ENCODE results near the gene ELFN1.
"Not testable (repeated sequence)": the region's sequence is repeated elsewhere in the genome, so short reads cannot be mapped to it uniquely, and the experiment has no call there.

Gene ELFN1

DNA sequence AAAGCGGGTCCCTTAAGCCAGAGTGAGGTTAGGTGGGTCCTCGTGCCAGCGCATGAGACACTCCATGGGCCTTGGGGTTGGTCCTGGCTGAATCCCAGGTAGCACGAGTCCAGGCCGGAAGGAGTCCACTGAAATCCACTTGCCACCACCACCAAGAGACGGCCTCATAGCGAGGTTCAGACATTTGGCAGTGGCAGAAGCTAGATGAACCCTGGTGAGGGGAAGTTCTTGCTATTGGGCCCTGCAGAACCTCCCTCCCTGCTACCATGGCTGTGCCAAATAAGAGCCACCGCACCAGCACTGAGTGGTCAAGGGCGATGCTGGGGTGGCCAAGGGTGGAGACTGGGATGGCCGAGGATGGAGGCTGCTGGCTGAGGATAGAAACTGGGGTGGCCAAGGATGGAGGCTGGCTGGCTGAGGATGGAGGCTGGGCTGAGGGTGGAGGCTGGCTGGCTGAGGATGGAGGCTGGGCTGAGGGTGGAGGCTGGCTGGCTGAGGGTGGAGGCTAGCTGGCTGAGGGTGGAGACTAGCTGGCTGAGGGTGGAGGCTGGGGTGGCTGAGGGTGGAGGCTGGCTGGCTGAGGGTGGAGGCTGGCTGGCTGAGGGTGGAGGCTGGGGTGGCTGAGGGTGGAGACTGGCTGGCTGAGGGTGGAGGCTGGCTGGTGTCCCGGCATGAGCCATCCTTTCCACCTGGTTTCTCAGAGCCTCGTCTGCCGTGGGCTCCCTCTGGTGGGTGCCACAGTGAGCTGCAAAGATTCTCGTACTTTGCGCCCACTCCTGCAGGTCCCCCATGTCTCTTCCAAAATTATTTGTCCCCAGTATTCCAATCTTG, 88.2 kb downstream of the ELFN1 start:
- TF ChIP-seq, protein P1, sequence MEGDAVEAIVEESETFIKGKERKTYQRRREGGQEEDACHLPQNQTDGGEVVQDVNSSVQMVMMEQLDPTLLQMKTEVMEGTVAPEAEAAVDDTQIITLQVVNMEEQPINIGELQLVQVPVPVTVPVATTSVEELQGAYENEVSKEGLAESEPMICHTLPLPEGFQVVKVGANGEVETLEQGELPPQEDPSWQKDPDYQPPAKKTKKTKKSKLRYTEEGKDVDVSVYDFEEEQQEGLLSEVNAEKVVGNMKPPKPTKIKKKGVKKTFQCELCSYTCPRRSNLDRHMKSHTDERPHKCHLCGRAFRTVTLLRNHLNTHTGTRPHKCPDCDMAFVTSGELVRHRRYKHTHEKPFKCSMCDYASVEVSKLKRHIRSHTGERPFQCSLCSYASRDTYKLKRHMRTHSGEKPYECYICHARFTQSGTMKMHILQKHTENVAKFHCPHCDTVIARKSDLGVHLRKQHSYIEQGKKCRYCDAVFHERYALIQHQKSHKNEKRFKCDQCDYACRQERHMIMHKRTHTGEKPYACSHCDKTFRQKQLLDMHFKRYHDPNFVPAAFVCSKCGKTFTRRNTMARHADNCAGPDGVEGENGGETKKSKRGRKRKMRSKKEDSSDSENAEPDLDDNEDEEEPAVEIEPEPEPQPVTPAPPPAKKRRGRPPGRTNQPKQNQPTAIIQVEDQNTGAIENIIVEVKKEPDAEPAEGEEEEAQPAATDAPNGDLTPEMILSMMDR (IDR thresholded peaks at IDR 0.05; ENCODE audit: insufficient read depth, low read depth, low read length, missing control alignments), result peak; percentile 44
- H3K4me3 ChIP-seq (ENCODE audit: low read depth, low read length), result no peak overlapping the region
- peak; percentile 37 for DNase-seq (ENCODE audit: low read depth)

DNA sequence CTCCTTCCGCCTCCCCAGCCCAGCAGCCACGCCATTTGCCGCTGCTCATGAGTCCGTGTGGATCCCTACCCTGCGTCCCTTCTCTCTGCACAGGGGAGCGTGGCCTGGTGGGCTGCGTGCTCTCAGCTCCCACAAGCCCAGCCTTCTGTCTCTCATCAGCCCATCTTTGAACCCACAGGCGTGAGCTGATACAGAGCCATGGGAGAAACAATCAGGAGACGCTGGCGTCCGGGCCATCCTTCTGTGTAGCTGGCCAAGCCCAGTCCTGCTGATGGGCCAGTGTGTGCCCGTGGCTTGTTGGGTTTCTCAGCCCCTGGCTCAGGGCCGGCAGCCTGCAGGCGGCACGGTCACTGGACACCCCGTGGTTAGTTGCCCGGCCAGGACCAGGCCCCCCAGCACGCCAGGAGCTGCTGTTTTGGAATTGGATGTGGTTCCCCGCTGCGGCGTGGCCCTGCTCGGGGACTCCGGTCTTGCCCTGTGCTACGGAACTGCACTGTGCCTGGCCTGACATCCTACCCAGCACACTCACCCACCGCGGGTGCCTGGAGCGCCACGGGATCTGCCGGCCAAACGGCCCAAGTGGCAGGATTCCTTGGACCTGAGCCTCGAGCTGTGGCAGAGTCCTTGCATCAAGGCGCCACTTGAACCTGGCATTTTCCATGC, 88.9 kb downstream of the ELFN1 start:
- H3K4me3 ChIP-seq (ENCODE audit: low read depth, low read length), result no peak overlapping the region
- TF ChIP-seq, protein P1 (IDR thresholded peaks at IDR 0.05; ENCODE audit: insufficient read depth, low read depth, low read length, missing control alignments), result no peak
- no peak for DNase-seq (ENCODE audit: low read depth)

DNA sequence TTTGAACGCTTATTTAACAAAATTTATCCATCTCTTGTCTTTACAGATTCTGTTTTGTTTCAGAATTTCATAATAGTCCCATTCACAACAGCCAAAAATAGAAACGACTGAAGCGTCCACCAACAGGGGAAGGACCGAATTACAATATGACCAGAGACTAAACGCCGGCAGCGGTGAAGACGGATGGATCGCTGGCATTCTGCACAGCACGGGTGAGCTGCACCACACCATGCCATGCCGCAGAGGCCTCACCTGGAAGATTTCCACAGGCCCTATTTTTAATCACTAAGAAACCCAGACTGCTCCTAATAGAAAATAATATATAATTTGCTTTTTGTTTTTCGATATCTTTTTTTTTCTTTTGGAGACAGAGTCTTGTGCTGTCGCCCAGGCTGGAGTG, 91.0 kb downstream of the ELFN1 start:
- no peak for DNase-seq (ENCODE audit: low read depth)
- TF ChIP-seq, protein P1 (IDR thresholded peaks at IDR 0.05; ENCODE audit: insufficient read depth, low read depth, low read length, missing control alignments), result no peak

DNA sequence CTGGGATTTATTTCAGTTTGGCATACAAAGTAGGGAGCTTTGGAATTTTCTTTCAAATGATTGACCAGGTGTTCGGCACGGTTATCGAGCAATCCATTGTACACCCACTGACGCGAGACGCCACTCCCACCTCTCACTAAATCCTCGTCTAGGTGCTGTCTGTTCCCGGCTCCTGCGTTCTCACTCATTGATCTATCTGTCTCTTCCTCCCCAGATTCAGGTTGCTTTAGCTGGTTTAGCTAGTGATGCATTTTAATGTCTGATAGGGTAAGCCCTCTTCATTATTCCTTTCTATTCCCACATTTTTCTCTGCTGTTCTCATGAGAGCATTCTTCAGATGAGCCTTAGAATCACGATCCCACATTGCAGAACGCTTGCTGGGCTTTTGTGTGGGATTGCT, 91.7 kb downstream of the ELFN1 start:
- TF ChIP-seq, protein P1 (IDR thresholded peaks at IDR 0.05; ENCODE audit: insufficient read depth, low read depth, low read length, missing control alignments), result no peak
- DNase-seq (ENCODE audit: low read depth), result no peak
- H3K4me3 ChIP-seq (ENCODE audit: low read depth, low read length), result no peak overlapping the region

More for the DNA sequence above, 91.0 kb downstream of the ELFN1 start:
- no peak overlapping the region for H3K4me3 ChIP-seq (ENCODE audit: low read depth, low read length)

DNA sequence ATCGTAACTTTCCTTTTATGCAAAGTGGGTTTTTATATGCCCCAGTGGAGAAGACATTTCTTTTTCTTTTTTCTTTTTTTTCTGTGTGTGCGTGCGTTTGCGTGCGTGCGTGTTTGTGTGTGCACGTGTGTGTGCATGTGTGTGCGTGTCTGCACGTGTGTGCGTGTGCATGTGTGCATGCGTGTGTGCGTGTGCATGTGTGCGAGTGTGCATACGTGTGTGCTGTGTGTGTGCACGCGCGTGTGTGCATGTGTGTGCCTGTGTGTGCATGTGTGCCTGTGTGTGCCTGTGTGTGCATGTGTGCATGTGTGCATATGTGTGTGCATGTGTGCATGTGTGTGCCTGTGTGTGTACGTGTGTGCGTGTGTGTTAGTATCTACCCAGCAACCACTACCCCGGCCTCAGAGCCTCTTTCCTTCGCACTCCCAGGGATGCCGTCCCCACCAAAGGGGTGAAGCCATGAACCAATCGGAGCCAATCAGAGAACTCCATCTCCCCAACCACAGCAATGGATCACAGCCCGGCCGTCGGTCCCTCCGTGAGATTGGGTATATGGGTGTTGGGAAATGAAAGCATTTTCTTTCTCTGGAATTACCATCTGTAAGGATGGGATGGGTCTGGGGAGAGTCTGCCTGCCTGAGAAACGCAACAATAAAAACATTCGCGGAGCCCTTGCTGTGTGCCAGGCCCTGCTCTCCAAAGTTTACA, 92.3 kb downstream of the ELFN1 start:
- TF ChIP-seq, protein P1 (IDR thresholded peaks at IDR 0.05; ENCODE audit: insufficient read depth, low read depth, low read length, missing control alignments), result no peak
- no peak for DNase-seq (ENCODE audit: low read depth)
- H3K4me3 ChIP-seq (ENCODE audit: low read depth, low read length), result no peak overlapping the region

DNA sequence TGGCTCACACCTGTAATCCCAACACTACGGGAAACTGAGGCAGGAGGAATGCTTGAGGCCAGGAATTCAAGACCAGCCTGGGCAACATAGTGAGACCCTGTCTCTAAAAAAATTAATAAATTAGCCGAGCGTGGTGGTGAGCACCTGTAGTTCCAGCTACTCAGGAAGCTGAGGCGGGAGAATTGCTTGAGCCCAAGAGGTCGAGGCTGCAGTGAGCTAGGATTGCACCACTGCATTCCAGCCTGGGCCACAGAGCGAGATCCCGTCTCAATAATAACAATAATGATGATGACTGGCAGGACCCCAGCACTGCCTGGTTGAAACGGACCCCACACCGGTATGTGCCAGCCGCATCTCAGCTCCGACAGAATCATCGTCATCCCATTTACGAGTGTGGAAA, 93.0 kb downstream of the ELFN1 start:
- TF ChIP-seq, protein P1 (IDR thresholded peaks at IDR 0.05; ENCODE audit: insufficient read depth, low read depth, low read length, missing control alignments), result no peak
- DNase-seq (ENCODE audit: low read depth), result no peak
- no peak overlapping the region for H3K4me3 ChIP-seq (ENCODE audit: low read depth, low read length)

DNA sequence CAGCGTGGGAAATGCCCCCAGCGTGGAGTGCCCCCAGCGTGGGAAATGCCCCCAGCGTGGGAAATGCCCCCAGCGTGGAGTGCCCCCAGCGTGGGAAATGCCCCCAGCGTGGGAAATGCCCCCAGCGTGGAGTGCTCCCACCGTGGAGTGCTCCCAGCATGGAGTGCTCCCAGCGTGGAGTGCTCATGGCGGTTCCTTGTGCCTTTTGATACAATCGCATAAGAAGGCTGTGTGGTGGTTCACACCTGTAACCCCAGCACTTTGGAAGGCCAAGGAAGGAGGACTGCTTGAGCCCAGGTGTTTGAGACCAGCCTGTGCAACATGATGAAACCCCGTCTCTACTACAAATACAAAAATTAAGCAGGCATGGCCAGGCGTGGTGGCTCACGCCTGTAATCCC, 93.8 kb downstream of the ELFN1 start:
- DNase-seq (ENCODE audit: low read depth); H3K4me3 ChIP-seq (ENCODE audit: low read depth, low read length): not testable (repeated sequence)

Measured in GM12865 (cell line).